Measurements from ENCODE around the gene HOXC10. TPM values are rescaled to one million over a fixed set of nuclear protein-coding genes. Genes with fewer than 3 reads are reported as not detected.

Gene HOXC10
- total and polyA plus RNA-seq, 2 donors (not counting 3 experiments of a cell fraction or from before 2014, with no cell fraction given): 0.18 TPM; not detected in 1

DNA sequence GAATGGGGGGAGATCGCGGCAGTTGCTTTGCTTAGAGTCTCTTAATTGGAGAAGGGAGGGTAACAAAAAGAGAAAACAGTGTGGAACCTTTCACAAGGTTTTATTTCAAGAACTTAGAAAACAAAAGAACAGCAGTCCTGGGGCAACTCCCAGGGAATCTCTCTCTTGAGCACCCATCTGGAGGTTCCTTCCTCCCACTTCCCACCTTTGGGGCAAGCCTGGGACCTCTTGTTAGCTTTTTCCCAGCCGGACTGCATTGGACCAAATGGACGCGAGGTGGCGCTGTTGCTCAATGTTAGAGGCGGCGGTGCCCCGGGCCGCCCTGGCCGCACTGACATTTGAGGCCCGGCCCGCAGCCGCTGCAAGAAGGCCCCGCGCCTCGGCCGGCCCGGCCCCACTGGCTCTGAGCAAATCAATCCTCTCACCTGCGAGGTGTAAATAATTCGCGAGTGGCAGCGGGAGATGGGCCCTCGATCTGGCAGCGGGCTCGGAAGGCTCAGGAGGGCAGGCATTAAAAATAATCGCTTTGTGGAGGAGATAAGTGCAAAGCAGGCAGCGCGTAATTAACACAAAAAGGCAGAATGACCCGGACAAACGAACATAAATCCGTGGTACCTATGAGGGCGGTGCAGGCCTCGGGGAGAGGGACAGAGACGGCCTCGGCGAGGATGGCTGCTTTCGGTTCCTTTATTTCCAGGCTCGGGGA, 21.1 kb downstream of the HOXC10 start:
- no peak overlapping the region for H3K27ac ChIP-seq (ENCODE audit: insufficient read depth, low read depth, low read length)
- H2AFZ ChIP-seq (ENCODE audit: low read depth, low read length): no peak overlapping the region
- H3K9me3 ChIP-seq (replicated peaks; ENCODE audit: control insufficient read depth, insufficient read depth, low read length): no peaks in the 10 kb centered on the region
- no TSS peak for BruUV-seq (replicated peaks)
- dilution Hi-C loops (cut with MboI; ENCODE audit: extremely low pct_ligation_motif_present, low sequenced_read_pairs): no loop called here
- H3K36me3 ChIP-seq (ENCODE audit: control insufficient read depth in 2 of 2, extremely low read depth in 1 of 2, insufficient read depth in 2 of 2, low read length in 2 of 2): no peaks in the 10 kb centered on the region
- no peak overlapping the region for H3K4me3 ChIP-seq (replicated peaks in 1 of 3; ENCODE audit: insufficient read depth in 1 of 3, low read depth in 1 of 3, low read length in 3 of 3)
- no peaks in the 10 kb centered on the region for H3K9me1 ChIP-seq (replicated peaks; ENCODE audit: control insufficient read depth, extremely low read depth, insufficient read depth, low read length)
- no peaks in the 10 kb centered on the region for H3K79me2 ChIP-seq (ENCODE audit: control insufficient read depth, insufficient read depth, low read length)
- no peak overlapping the region for H3K4me2 ChIP-seq (ENCODE audit: insufficient read depth, low read length)
- TF ChIP-seq, protein P1, sequence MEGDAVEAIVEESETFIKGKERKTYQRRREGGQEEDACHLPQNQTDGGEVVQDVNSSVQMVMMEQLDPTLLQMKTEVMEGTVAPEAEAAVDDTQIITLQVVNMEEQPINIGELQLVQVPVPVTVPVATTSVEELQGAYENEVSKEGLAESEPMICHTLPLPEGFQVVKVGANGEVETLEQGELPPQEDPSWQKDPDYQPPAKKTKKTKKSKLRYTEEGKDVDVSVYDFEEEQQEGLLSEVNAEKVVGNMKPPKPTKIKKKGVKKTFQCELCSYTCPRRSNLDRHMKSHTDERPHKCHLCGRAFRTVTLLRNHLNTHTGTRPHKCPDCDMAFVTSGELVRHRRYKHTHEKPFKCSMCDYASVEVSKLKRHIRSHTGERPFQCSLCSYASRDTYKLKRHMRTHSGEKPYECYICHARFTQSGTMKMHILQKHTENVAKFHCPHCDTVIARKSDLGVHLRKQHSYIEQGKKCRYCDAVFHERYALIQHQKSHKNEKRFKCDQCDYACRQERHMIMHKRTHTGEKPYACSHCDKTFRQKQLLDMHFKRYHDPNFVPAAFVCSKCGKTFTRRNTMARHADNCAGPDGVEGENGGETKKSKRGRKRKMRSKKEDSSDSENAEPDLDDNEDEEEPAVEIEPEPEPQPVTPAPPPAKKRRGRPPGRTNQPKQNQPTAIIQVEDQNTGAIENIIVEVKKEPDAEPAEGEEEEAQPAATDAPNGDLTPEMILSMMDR (IDR thresholded peaks at IDR 0.05; ENCODE audit: extremely low read depth in 1 of 2, insufficient read depth in 1 of 2, low read depth in 1 of 2, low read length in 2 of 2): peak; percentile 84 to 86
- TF ChIP-seq FOS (IDR thresholded peaks at IDR 0.05; ENCODE audit: borderline replicate concordance, insufficient read depth, low read length): no peak
- DNase-seq (ENCODE audit: low read depth, low spot score) (peak; percentile 79), FAIRE-seq (peak; percentile 87)
- intact Hi-C loops (cut with micrococcal nuclease): loop anchor here (1.0 to 10.0 kb wide), 4 partner anchors 185 to 359 kb away; partner anchors contain the start of gene GPR84
- H3K27me3 ChIP-seq (ENCODE audit: control insufficient read depth in 2 of 2, insufficient read depth in 2 of 2, low read length in 2 of 2): peaks cover 79 to 89% of the 10 kb centered on the region in 2 experiments
- CTCF ChIA-PET: interaction anchor here (0.6 to 17.0 kb wide), 32 partner anchors 10 to 373 kb away, joined by 3 to 616 read pairs (median 4); partner anchors contain the start of genes HOXC10, HOXC5, HOXC6 and SMUG1
- no peak overlapping the region for H3K9ac ChIP-seq (replicated peaks; ENCODE audit: extremely low read depth, insufficient read depth, low read length)
- POLR2A ChIA-PET: no interaction called here
- no peaks in the 10 kb centered on the region for H4K20me1 ChIP-seq (replicated peaks; ENCODE audit: control insufficient read depth, extremely low read depth, insufficient read depth, low read length)
- no peaks in the 10 kb centered on the region for H3K4me1 ChIP-seq (ENCODE audit: control insufficient read depth, extremely low read depth, insufficient read depth, low read length)

DNA sequence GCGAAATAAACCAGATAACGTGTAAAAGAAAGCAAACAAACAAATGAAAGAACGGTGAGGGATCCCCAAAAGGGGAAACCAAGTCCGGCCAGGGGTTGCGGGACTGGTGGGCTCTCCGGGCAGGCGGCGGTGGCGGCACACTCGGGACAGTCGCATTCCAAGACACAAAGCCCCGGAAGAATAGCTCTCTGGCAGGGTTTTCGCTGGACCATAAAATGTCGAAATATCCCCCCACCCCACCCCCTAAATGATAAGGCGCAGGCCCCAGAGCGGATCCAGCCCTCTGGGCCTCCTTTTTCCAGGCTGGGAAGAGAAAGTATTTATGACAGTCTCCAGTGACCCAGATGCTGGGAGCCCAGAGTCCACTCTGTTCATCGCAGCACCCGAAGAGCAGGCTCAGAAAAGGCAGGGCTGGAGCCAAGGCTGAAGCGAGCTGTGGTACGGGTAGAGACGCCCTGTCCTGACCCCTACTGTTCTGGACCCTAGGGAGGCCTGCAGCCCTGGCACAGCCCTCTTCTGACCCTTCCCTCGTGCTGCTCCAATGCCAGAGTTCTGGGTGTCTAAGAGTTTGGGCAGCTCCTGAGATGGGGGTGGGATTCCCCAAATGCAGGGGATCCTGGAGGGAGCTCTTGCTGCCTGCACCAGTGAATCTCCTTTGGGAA, 21.7 kb downstream of the HOXC10 start:
- H3K9ac ChIP-seq (replicated peaks; ENCODE audit: extremely low read depth, insufficient read depth, low read length): no peak overlapping the region
- FAIRE-seq: no peak
- POLR2A ChIA-PET: no interaction called here
- intact Hi-C loops (cut with micrococcal nuclease) (loop anchor here (1.0 to 10.0 kb wide), 4 partner anchors 185 to 358 kb away; partner anchors contain the start of gene GPR84), dilution Hi-C loops (cut with MboI; ENCODE audit: extremely low pct_ligation_motif_present, low sequenced_read_pairs) (no loop called here)
- no peaks in the 10 kb centered on the region for H3K9me3 ChIP-seq (replicated peaks; ENCODE audit: control insufficient read depth, insufficient read depth, low read length)
- H3K4me2 ChIP-seq (ENCODE audit: insufficient read depth, low read length): no peak overlapping the region
- H2AFZ ChIP-seq (ENCODE audit: low read depth, low read length): no peak overlapping the region
- no peaks in the 10 kb centered on the region for H3K4me1 ChIP-seq (ENCODE audit: control insufficient read depth, extremely low read depth, insufficient read depth, low read length)
- no peak overlapping the region for H3K4me3 ChIP-seq (replicated peaks in 1 of 3; ENCODE audit: insufficient read depth in 1 of 3, low read depth in 1 of 3, low read length in 3 of 3)
- no peaks in the 10 kb centered on the region for H4K20me1 ChIP-seq (replicated peaks; ENCODE audit: control insufficient read depth, extremely low read depth, insufficient read depth, low read length)
- no peak for DNase-seq (ENCODE audit: low read depth, low spot score)
- no peaks in the 10 kb centered on the region for H3K9me1 ChIP-seq (replicated peaks; ENCODE audit: control insufficient read depth, extremely low read depth, insufficient read depth, low read length)
- no peaks in the 10 kb centered on the region for H3K36me3 ChIP-seq (ENCODE audit: control insufficient read depth in 2 of 2, extremely low read depth in 1 of 2, insufficient read depth in 2 of 2, low read length in 2 of 2)
- H3K79me2 ChIP-seq (ENCODE audit: control insufficient read depth, insufficient read depth, low read length): no peaks in the 10 kb centered on the region
- TF ChIP-seq, protein P2, sequence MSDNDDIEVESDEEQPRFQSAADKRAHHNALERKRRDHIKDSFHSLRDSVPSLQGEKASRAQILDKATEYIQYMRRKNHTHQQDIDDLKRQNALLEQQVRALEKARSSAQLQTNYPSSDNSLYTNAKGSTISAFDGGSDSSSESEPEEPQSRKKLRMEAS (IDR thresholded peaks at IDR 0.05; ENCODE audit: insufficient read depth, insufficient read length): no peak
- TF ChIP-seq MYC (IDR thresholded peaks at IDR 0.05; ENCODE audit: low read depth, low read length) (no peak), EZH2 (IDR thresholded peaks at IDR 0.05; ENCODE audit: borderline replicate concordance, low read depth, low read length, severe bottlenecking) (no peak), POLR2AphosphoS5 (IDR thresholded peaks at IDR 0.05; ENCODE audit: insufficient read depth, low read depth, low read length) (no peak), JUN (IDR thresholded peaks at IDR 0.05; ENCODE audit: borderline replicate concordance, insufficient read depth, insufficient read length, low read depth) (no peak), POLR2A (IDR thresholded peaks at IDR 0.05; ENCODE audit: low read depth, low read length) (no peak), FOS (IDR thresholded peaks at IDR 0.05; ENCODE audit: borderline replicate concordance, insufficient read depth, low read length) (no peak), GATA2 (IDR thresholded peaks at IDR 0.05; ENCODE audit: insufficient read depth, insufficient read length, low read depth, low read length) (no peak)
- TF ChIP-seq, protein P1 (IDR thresholded peaks at IDR 0.05; ENCODE audit: extremely low read depth in 1 of 2, insufficient read depth in 1 of 2, low read depth in 1 of 2, low read length in 2 of 2): no peak
- H3K27ac ChIP-seq (ENCODE audit: insufficient read depth, low read depth, low read length): no peak overlapping the region
- CTCF ChIA-PET: interaction anchor here (1.0 to 17.0 kb wide), 17 partner anchors 10 to 373 kb away, joined by 3 to 616 read pairs (median 5); partner anchors contain the start of genes HOXC10, HOXC5, HOXC6 and SMUG1
- peaks cover 80 to 89% of the 10 kb centered on the region in 2 experiments for H3K27me3 ChIP-seq (ENCODE audit: control insufficient read depth in 2 of 2, insufficient read depth in 2 of 2, low read length in 2 of 2)
- no TSS peak for BruUV-seq (replicated peaks)

Data from endothelial cell of umbilical vein (primary cell).